Sigmoid colon (tissue), 4 donors: ENCODE results near the gene NOSIP.

ENCODE experiments used
- POLR2A ChIP-seq, 2 donors: fragments of 450-650 bp; IDR thresholded peaks; one replicate each; pipeline ENCODE4 v1.6.1; 2016; ENCODE audit warnings: antibody characterized with exemption in 2 of 2, mild to moderate bottlenecking in 2 of 2, moderate library complexity in 2 of 2
- POLR2AphosphoS5 ChIP-seq, 4 donors: sonication (generic); formaldehyde crosslinking; IDR thresholded peaks; one replicate each; pipeline ENCODE4 v1.6.1; 2017; ENCODE audit warnings: antibody characterized with exemption in 4 of 4
- TF ChIP-seq, protein P1 (sequence below), 4 experiments: fragments of 450-650 bp in 3 of 4; fragments of 200-600 bp in 1 of 4; IDR thresholded peaks; one replicate each; pipeline ENCODE4 v1.5.1; 2016 to 2019; ENCODE audit warnings: antibody characterized with exemption in 4 of 4, mild to moderate bottlenecking in 3 of 4, moderate library complexity in 2 of 4

DNA sequence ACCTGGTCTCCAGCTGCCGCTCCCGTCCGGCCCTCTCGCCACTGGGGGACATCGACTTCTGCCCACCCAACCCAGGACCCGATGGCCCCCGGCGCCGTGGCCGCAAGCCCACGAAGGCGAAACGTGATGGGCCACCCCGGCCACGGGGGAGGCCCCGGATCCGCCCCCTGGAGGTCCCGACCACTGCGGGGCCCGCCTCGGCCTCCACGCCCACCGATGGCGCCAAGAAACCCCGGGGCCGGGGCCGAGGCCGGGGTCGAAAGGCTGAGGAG, 17.3 kb upstream of the NOSIP start:
- TF ChIP-seq, protein P1, sequence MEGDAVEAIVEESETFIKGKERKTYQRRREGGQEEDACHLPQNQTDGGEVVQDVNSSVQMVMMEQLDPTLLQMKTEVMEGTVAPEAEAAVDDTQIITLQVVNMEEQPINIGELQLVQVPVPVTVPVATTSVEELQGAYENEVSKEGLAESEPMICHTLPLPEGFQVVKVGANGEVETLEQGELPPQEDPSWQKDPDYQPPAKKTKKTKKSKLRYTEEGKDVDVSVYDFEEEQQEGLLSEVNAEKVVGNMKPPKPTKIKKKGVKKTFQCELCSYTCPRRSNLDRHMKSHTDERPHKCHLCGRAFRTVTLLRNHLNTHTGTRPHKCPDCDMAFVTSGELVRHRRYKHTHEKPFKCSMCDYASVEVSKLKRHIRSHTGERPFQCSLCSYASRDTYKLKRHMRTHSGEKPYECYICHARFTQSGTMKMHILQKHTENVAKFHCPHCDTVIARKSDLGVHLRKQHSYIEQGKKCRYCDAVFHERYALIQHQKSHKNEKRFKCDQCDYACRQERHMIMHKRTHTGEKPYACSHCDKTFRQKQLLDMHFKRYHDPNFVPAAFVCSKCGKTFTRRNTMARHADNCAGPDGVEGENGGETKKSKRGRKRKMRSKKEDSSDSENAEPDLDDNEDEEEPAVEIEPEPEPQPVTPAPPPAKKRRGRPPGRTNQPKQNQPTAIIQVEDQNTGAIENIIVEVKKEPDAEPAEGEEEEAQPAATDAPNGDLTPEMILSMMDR (IDR thresholded peaks at IDR 0.05): no peak
- no peak for TF ChIP-seq POLR2AphosphoS5 (IDR thresholded peaks at IDR 0.05)
- no peak for TF ChIP-seq POLR2A (IDR thresholded peaks at IDR 0.05)
